Karpas-422 (cell line): ENCODE data around the gene SMIM26. TPM values are rescaled to one million over a fixed set of nuclear protein-coding genes. Genes with fewer than 3 reads are reported as not detected.

Experiments
- DNase-seq: peaks from one replicate; pipeline ENCODE4 v3.0.0-alpha.2; 2015
- H2AFZ ChIP-seq: fragments of 200-600 bp; sonication (generic); 2 replicates; pipeline ENCODE4 v1.6.1; 2014; ENCODE audit warnings: antibody characterized with exemption, low read length, mixed read lengths
- H3K27ac ChIP-seq: fragments of 200-600 bp; sonication (generic); 2 replicates; pipeline ENCODE4 v1.5.1; 2014; ENCODE audit warnings: mild to moderate bottlenecking, low read length, moderate library complexity
- H3K27me3 ChIP-seq: fragments of 200-600 bp; sonication (generic); 2 replicates; pipeline ENCODE4 v1.6.1; 2014; ENCODE audit warnings: low read length, mixed read lengths
- H3K36me3 ChIP-seq: fragments of 200-600 bp; sonication (generic); 2 replicates; pipeline ENCODE4 v1.6.1; 2014; ENCODE audit warnings: low read length, mixed read lengths; ENCODE audit not compliant: insufficient read depth
- H3K4me1 ChIP-seq: fragments of 200-600 bp; sonication (generic); 2 replicates; pipeline ENCODE4 v1.6.1; 2014; ENCODE audit warnings: mild to moderate bottlenecking, low read length, mixed read lengths
- H3K4me2 ChIP-seq: fragments of 200-600 bp; sonication (generic); 2 replicates; pipeline ENCODE4 v1.6.1; 2014; ENCODE audit warnings: low read length, low read depth, mild to moderate bottlenecking; ENCODE audit not compliant: poor library complexity, severe bottlenecking
- H3K4me3 ChIP-seq: fragments of 200-600 bp; sonication (generic); 2 replicates; pipeline ENCODE4 v1.5.1; 2014; ENCODE audit warnings: mild to moderate bottlenecking, antibody characterized with exemption, low read length, mixed read lengths
- H3K79me2 ChIP-seq: fragments of 200-600 bp; sonication (generic); 2 replicates; pipeline ENCODE4 v1.6.1; 2014; ENCODE audit warnings: mild to moderate bottlenecking, low read length, mixed read lengths
- H3K9ac ChIP-seq: fragments of 200-600 bp; sonication (generic); 2 replicates; pipeline ENCODE4 v1.6.0; 2014; ENCODE audit warnings: low read length
- H3K9me2 ChIP-seq: fragments of 200-600 bp; sonication (generic), shearing (Covaris generic); replicated peaks from 2 replicates; pipeline ENCODE4 v1.6.0; 2014; ENCODE audit warnings: mild to moderate bottlenecking, low read length, moderate library complexity; ENCODE audit not compliant: insufficient read depth
- H3K9me3 ChIP-seq: fragments of 300-700, 200-600 bp; sonication (generic); 2 replicates; pipeline ENCODE4 v1.6.1; 2014; ENCODE audit warnings: low read length, mixed read lengths
- H4K20me1 ChIP-seq: fragments of 200-600 bp; sonication (generic); 2 replicates; pipeline ENCODE4 v1.6.1; 2014; ENCODE audit warnings: mild to moderate bottlenecking, antibody characterized with exemption, low read length, low read depth; ENCODE audit not compliant: insufficient read depth
- total RNA-seq: library from RNA; depleted of rRNA; stranded (reverse); fragments of >200 nt; shearing (Covaris generic); gene quantifications from 2 replicates; pipeline ENCODE4 v1.2.3, GENCODE V29; 2014; ENCODE audit warnings: low replicate concordance

Gene SMIM26
- total RNA-seq, 1 experiment from 2014 or later: 268 TPM

DNA sequence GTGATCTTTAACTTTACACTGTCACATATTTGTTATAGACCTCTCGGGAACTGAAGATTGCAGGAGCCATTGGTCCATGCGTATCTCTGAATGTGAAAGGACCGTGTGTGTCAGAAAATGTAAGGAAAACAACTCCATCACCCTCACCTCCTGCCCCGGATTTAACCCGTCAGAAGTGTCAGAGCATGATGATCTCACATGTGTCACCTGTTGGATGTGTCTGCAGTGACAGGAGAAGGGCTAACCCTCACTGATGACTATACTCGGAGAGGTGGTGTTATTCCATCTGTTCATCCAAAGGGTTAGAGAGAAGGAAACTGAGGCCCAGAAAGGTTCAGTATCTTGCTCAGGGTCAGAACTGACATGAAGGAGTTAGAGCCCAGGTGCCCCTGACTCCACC, 34.6 kb upstream of the SMIM26 start:
- DNase-seq: no peak

GRCh38 chr20:18533491-18533890, 33.7 kb upstream of the SMIM26 start:
- no peak overlapping the region for H3K4me2 ChIP-seq
- H3K27me3 ChIP-seq: no peaks in the 10 kb centered on the region
- no peak overlapping the region for H3K9ac ChIP-seq
- H2AFZ ChIP-seq: no peak overlapping the region
- H3K9me2 ChIP-seq: no peaks in the 10 kb centered on the region
- H3K36me3 ChIP-seq: peaks cover 56% of the 10 kb centered on the region
- H3K79me2 ChIP-seq: no peaks in the 10 kb centered on the region
- H3K27ac ChIP-seq: no peak overlapping the region
- H4K20me1 ChIP-seq: no peaks in the 10 kb centered on the region
- H3K4me3 ChIP-seq: no peak overlapping the region
- DNase-seq: no peak
- H3K4me1 ChIP-seq: no peaks in the 10 kb centered on the region
- H3K9me3 ChIP-seq: no peaks in the 10 kb centered on the region

More for the DNA sequence above, 34.6 kb upstream of the SMIM26 start:
- Histone ChIP-seq H3K4me2 (no peak overlapping the region), H3K79me2 (no peaks in the 10 kb centered on the region), H3K9me2 (no peaks in the 10 kb centered on the region), H2AFZ (no peak overlapping the region), H3K9me3 (no peaks in the 10 kb centered on the region), H3K27me3 (no peaks in the 10 kb centered on the region), H3K4me3 (no peak overlapping the region), H4K20me1 (no peaks in the 10 kb centered on the region), H3K9ac (no peak overlapping the region), H3K4me1 (no peaks in the 10 kb centered on the region), H3K27ac (no peak overlapping the region), H3K36me3 (peaks cover 63% of the 10 kb centered on the region)

- Histone ChIP-seq H3K27ac (no peak overlapping the region), H3K9ac (no peak overlapping the region), H4K20me1 (no peaks in the 10 kb centered on the region), H3K36me3 (peaks cover 52% of the 10 kb centered on the region), H3K9me3 (no peaks in the 10 kb centered on the region), H3K4me3 (no peak overlapping the region), H3K9me2 (no peaks in the 10 kb centered on the region), H3K27me3 (no peaks in the 10 kb centered on the region), H3K4me1 (no peaks in the 10 kb centered on the region), H2AFZ (no peak overlapping the region), H3K79me2 (no peaks in the 10 kb centered on the region), H3K4me2 (no peak overlapping the region)
- DNase-seq: no peak
Observed at GRCh38 chr20:18533978-18534644, 33.1 kb upstream of the SMIM26 start.

- Histone ChIP-seq H3K36me3 (peaks cover 38% of the 10 kb centered on the region), H3K27ac (no peak overlapping the region), H3K27me3 (no peaks in the 10 kb centered on the region), H3K4me1 (no peaks in the 10 kb centered on the region), H2AFZ (no peak overlapping the region), H3K9me2 (no peaks in the 10 kb centered on the region), H4K20me1 (no peaks in the 10 kb centered on the region), H3K9me3 (no peaks in the 10 kb centered on the region), H3K4me3 (no peak overlapping the region), H3K4me2 (no peak overlapping the region), H3K9ac (no peak overlapping the region), H3K79me2 (no peaks in the 10 kb centered on the region)
- no peak for DNase-seq
Observed at GRCh38 chr20:18537651-18538050, 29.6 kb upstream of the SMIM26 start.

DNA sequence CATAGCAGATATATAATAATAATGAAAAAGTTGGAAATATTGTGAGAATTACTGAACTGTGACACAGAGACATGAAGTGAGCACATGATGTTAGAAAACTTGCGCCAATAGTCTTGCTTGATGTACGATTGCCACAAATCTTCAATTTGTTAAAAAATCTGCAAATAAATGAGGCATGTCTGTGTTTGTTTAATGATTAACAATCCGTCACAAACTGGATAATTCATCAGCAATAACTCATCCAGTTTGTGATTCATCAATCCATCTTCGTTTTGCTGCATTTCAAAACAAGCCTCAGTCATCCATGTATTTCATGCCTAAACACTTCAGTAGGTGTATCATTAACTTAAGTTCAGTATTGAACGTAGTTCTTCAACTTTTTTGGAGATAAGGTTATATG, 25.5 kb upstream of the SMIM26 start:
- Histone ChIP-seq H3K4me1 (peaks cover 9% of the 10 kb centered on the region), H2AFZ (no peak overlapping the region), H3K9me3 (no peaks in the 10 kb centered on the region), H3K4me3 (no peak overlapping the region), H3K4me2 (no peak overlapping the region), H4K20me1 (no peaks in the 10 kb centered on the region), H3K9me2 (no peaks in the 10 kb centered on the region), H3K36me3 (peaks cover 5% of the 10 kb centered on the region; the same call in 1 of the 2 replicates), H3K79me2 (no peaks in the 10 kb centered on the region), H3K9ac (no peak overlapping the region), H3K27ac (no peak overlapping the region), H3K27me3 (no peaks in the 10 kb centered on the region)
- DNase-seq: no peak

DNA sequence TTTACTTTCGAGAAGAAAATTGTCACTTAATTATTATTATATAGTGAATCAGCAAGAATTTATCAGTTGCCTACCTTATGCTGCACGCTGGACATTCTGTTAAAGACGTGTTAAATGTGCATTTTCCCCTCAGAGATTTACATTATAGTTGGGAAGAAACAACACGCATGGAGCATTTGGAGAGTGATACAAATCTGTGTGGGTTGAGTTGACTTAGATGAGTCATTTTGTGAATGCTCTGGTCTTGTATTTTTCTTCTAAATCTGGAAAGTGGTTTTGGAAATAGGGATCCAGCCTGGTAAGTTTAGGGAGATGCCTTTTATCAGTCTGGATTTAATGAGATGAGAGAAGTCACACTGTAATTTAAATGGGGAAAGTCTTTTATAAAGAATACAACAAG, 24.0 kb upstream of the SMIM26 start:
- Histone ChIP-seq H3K79me2 (no peaks in the 10 kb centered on the region), H3K9me2 (no peaks in the 10 kb centered on the region), H3K9me3 (no peaks in the 10 kb centered on the region), H3K4me3 (no peak overlapping the region), H3K4me2 (no peak overlapping the region), H3K4me1 (peaks cover 9% of the 10 kb centered on the region), H4K20me1 (no peaks in the 10 kb centered on the region), H3K36me3 (peaks cover 4% of the 10 kb centered on the region; the same call in 1 of the 2 replicates), H2AFZ (no peak overlapping the region), H3K27me3 (no peaks in the 10 kb centered on the region), H3K27ac (no peak overlapping the region), H3K9ac (no peak overlapping the region)
- DNase-seq: no peak

GRCh38 chr20:18543932-18544331, 23.3 kb upstream of the SMIM26 start:
- no peaks in the 10 kb centered on the region for H3K9me3 ChIP-seq
- peaks cover 6% of the 10 kb centered on the region; the same call in 1 of the 2 replicates for H3K36me3 ChIP-seq
- H3K4me1 ChIP-seq: peaks cover 9% of the 10 kb centered on the region
- no peak overlapping the region for H3K27ac ChIP-seq
- H3K79me2 ChIP-seq: no peaks in the 10 kb centered on the region
- H3K9ac ChIP-seq: no peak overlapping the region
- no peaks in the 10 kb centered on the region for H4K20me1 ChIP-seq
- H3K9me2 ChIP-seq: no peaks in the 10 kb centered on the region
- no peak overlapping the region for H2AFZ ChIP-seq
- no peak for DNase-seq
- H3K4me3 ChIP-seq: no peak overlapping the region
- H3K27me3 ChIP-seq: no peaks in the 10 kb centered on the region
- no peak overlapping the region for H3K4me2 ChIP-seq

DNA sequence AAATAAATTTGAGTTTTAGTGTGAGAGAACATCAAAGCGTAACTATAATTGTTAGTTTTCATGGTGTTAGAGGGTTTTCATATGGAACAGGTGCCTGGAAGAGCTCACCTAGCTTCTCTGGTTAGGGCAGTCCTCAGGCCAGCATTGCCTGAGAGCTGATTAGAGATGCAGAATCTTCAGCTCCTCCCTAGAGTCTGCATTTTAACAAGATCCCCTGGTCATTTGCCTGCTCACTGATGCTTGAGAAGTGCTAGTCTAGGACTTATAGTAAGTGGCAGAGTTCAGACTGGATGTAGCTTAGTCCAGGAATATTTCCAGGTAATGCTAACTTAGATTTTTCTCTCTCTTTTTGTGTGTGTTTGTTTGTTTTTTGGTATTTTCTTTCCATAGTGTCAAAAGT, 21.7 kb upstream of the SMIM26 start:
- peak; percentile 47 for DNase-seq
- Histone ChIP-seq H2AFZ (no peak overlapping the region), H3K9me2 (no peaks in the 10 kb centered on the region), H4K20me1 (no peaks in the 10 kb centered on the region), H3K27ac (no peak overlapping the region), H3K4me3 (no peak overlapping the region), H3K4me1 (peaks cover 9% of the 10 kb centered on the region), H3K36me3 (peaks cover 13% of the 10 kb centered on the region), H3K27me3 (no peaks in the 10 kb centered on the region), H3K79me2 (no peaks in the 10 kb centered on the region), H3K9me3 (no peaks in the 10 kb centered on the region), H3K9ac (no peak overlapping the region), H3K4me2 (no peak overlapping the region)
